Islet of Langerhans (tissue), 1 donor: Measurements from ENCODE around the gene TNFRSF1A.

Experiments
- FAIRE-seq: peaks from one replicate; lab custom pipeline; 2011; peaks lifted over from hg19 to GRCh38; lab: Jason Lieb, UNC

TNFRSF1A gene

GRCh38 chr12:6341417-6342139, at the start of gene TNFRSF1A:
TSS of gene TNFRSF1A (minus strand) at chr12:6342076. CDS start at chr12:6341814, 262 bp downstream.
- FAIRE-seq: no peak

DNA sequence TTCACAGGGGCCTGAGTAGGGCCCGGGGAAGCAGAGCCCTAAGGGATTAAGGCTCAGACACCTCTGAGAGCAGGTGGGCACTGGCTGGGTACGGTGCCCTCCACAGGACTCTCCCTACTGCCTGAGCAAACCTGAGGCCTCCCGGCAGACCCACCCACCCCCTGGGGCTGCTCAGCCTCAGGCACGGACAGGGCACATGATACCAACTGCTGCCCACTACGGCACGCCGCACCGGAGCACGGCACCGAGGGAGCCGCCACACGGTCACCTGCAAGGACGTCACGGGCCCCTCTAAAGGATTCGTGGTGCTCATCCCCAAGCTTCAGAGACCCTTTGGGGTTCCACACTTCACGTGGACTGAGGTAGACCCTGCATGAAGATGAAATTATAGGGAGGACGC, 49.1 kb upstream of the TNFRSF1A start:
- FAIRE-seq: no peak

- FAIRE-seq: no peak
Observed at GRCh38 chr12:6390084-6390799, 48.4 kb upstream of the TNFRSF1A start.

DNA sequence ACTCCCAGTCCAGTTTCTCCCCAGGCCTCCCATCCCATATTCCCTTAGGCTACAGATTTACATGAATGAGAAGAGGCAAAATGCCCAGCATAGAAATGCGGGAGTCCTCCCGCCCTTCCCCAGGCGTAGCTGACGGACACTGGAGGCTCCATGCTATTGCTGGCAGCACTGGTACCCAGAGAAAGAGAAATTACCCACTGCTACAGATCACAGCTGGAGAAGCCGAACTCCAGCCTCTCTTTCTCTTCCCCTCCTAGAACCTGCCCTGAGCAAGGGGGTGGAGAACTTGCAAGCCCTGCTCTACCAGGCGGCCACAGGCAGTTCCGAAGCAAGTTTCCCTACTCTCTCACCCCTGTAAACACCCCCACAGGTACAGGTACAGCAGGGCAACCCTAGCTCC, 45.7 kb upstream of the TNFRSF1A start:
- no peak for FAIRE-seq

- no peak for FAIRE-seq
Observed at GRCh38 chr12:6386491-6386890, 44.6 kb upstream of the TNFRSF1A start.

DNA sequence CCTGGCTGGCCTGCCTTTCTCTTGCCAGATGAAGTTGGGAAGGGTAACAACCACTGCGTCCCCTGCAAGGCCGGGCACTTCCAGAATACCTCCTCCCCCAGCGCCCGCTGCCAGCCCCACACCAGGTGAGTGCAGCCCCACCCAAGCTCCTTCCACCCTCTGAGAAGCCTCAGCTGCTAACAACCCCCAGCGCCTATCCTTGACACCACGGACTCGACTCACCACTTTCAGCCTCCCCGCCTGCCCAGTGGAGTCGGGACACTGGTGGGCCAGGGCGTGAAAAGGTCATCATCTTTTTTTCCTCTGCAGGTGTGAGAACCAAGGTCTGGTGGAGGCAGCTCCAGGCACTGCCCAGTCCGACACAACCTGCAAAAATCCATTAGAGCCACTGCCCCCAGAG, 44.2 kb upstream of the TNFRSF1A start:
- FAIRE-seq: no peak

- FAIRE-seq: no peak
Observed at GRCh38 chr12:6384499-6385436, 42.9 kb upstream of the TNFRSF1A start.

GRCh38 chr12:6383572-6384498, 42.0 kb upstream of the TNFRSF1A start, which contains the start of gene LTBR:
TSS of gene LTBR (plus strand) at chr12:6384162. CDS start at chr12:6384359, 197 bp downstream.
- FAIRE-seq: no peak

GRCh38 chr12:6382982-6383381, 41.1 kb upstream of the TNFRSF1A start:
- FAIRE-seq: no peak

DNA sequence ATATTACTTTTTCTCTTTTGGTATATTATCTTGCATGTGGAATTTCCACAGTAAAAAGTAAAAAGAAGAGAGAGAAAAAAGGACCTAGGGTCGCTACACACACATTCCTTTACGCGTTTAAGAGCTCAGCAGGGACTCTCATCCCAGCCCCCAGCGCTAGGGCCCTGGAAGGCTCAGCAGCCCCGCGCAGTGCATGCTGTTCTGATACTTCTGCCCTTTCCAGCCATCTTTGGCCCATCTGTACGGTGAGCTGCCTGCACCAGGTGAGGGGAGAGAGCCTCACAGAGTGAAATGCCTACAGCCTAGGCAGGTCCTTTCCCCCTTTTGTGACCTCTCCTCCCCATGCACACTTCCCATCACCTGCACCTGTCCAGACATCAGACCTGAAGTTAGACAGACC, 40.5 kb upstream of the TNFRSF1A start:
- no peak for FAIRE-seq

DNA sequence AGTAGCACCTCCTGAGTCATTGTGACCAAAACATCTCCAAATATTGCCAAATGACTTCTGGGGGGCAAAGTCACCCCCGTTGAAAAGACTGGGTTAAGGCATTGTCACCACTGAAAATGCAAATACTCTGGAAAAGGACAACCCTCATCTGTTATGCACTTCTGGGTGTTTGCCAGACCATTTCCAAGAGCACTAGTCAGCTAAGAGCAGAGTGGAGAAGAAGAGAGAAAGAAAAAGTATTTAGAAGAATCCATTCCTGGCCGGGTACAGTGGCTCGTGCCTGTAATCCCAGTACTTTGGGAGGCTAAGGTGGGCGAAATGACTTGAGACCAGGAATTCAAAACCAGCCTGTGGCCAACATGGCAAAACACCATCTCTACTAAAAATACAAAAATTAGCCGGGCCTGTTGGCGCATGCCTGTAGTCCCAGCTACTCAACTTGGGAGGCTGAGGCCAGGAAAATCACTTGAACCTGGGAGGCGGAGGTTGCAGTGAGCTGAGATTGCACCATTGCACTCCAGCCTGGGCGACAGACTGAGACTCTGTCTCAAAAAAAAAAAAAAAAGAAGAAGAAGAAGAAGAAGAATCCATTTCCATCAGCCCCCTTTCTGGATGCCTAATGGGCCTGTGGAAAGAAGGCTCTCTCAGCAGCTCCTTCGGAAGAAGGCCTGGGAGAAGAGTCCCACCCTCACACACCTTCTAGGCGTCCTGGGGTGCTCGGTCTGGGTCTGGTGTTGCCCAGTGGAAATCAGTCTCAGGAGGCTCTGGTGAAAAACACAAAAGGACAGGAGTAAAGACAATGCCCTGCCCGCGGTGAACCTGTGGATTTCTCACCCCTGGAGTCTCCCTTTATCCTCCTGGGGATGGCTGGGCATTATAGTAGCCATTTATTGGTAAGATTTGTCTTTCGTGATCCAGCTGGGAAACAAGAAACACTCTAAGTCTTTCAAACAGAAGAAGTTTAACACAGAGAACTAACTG, 38.6 kb upstream of the TNFRSF1A start:
- FAIRE-seq: no peak

DNA sequence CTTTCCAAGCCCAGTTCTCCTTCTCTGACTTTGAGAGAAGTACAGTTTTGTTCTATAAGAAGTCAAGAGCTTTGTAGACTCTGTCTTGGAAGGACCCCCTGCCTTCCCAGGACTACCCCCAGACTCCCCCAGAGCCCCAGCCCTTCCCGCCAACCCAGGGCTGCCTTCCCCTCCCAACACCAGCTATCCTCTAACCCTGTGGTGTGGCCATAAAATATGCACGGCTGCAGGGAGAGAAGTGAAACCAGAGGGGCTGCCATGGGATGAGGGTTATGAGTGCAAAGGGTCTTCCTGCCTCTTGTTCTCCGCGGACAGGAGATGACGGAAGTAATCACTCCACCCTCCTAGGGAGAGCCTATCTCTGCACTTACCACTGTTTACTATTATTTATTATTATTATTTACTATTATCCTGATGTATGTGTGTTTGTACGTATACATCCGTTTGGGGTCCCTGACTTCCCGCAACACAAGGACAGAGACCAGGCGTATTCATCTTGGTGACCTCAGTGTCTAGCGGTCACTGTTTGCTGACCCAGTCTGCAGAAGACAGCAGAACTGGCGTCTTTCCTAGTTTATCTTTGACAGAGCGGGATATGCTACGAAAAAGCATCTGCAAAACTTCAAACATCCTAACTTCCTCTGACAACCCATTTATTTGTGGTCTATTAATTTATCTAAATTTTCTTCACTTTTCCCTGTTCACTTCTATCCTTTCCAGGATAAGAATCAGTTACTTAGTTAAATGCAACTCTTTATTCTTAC, 37.0 kb upstream of the TNFRSF1A start:
- FAIRE-seq: no peak

GRCh38 chr12:6377667-6377994, 35.8 kb upstream of the TNFRSF1A start:
- no peak for FAIRE-seq

GRCh38 chr12:6376870-6377666, 35.2 kb upstream of the TNFRSF1A start:
- no peak for FAIRE-seq

- no peak for FAIRE-seq
Observed at GRCh38 chr12:6376079-6376869, 34.4 kb upstream of the TNFRSF1A start.

GRCh38 chr12:6375269-6376078, 33.6 kb upstream of the TNFRSF1A start, which contains the start of gene SCNN1A:
TSS of gene SCNN1A (minus strand) at chr12:6375563. CDS start at chr12:6374783, 780 bp downstream.
- no peak for FAIRE-seq

- FAIRE-seq: no peak
Observed at GRCh38 chr12:6374786-6375160, 32.9 kb upstream of the TNFRSF1A start.
